GM18526 (cell line): Measurements from ENCODE around the gene GALNTL6.

Source experiments
- POLR2A ChIP-seq: IDR thresholded peaks from 3 replicates; pipeline ENCODE4 v1.6.1; 2011; ENCODE audit not compliant: insufficient read length; ENCODE audit errors: extremely low read depth

Gene GALNTL6

GRCh38 chr4:172125443-172125842, 312.2 kb downstream of the GALNTL6 start:
- no peak for TF ChIP-seq POLR2A

DNA sequence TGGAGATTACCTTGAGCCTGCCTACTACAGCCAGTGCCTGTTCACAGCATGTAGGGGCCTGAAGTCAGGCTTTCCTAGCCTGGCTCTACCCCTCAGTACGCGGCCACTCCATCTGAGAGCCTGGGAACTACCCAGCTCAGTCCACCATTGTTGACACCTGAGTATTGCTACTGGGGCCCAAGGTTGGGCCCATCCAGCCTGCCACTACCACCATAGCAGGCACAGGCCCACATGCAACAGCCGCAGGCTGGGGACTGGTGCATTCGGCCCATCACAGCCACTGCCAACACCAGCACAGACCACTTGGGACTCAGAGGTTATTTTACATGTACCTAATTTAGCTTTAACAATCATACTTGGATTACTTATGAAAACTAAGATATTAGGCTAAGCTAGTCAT, 314.0 kb downstream of the GALNTL6 start:
- no peak for TF ChIP-seq POLR2A

GRCh38 chr4:172129593-172129992, 316.4 kb downstream of the GALNTL6 start:
- TF ChIP-seq POLR2A: no peak

DNA sequence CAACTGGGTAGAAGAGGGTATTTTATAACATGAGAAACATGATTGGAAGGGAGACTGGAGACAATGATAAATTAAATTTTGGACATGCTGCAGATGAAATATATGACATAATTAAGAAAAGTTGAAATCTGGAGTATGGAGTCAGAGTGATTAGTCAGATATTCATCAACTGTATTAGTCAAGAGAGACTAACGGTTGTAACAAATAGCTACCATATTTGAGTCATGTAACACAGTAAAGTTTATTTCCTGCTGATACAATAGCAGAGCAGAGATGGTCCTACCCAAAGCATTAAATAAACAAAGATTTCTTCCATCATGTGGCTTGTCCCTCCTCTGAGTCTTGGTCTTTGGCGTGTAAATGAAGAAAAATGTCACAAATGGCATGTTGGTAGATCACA, 321.3 kb downstream of the GALNTL6 start:
- TF ChIP-seq POLR2A: no peak

- TF ChIP-seq POLR2A: no peak
These were observed 327.8 kb downstream of the GALNTL6 start for GRCh38 chr4:172141025-172141424.

DNA sequence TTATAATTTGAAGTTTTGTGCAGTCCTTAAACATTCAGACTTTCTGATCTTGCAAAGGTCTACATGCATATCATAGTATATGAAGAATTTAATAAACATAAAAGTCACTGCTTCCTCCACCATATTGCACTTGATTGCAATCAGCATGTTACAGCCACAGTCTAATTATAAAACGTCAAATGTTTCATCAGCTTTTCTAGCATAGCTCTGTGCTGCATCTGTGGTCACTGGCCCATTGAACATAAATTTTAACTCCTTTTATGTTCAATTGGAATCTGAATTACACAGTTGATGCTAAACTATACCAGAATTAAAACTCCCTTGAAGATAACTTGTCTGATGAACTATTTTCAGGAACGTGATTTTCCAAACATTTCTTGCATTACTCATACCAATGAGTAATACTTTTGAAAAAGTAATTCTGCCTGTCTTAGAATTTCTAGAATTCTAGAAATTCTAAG, 329.1 kb downstream of the GALNTL6 start:
- no peak for TF ChIP-seq POLR2A

DNA sequence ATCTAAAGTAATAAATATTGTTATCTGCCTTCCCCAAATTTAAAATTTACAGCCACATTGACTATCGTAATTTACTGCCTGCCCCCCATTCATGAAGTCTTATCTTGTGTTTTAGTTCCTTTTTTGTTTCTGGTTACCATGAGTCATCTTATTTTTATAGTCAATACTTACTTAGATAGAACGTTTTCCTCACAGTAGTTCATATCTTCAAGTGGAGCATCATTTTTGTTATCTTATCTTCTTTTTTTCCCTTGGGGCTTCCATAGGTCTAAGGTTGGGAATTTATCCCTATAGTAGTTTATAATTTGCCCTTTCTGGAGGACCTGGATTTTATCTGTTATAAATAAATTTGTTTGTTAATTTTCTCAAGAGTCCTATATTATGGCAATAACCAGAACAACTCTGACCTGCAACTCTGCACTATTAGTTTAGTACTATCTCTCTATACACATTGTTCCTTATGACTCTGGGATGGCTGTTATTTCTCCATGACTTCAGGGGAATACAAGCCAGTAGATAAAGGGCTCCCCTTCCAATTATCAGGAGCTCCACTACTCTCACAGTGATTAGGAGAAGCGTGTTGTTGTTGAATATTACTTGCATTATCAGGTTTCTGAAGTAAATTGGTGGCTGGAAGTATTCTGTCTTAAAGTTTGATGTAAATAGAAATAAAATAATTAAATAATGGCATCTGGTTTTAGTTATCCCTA, 330.6 kb downstream of the GALNTL6 start:
- TF ChIP-seq POLR2A: no peak

DNA sequence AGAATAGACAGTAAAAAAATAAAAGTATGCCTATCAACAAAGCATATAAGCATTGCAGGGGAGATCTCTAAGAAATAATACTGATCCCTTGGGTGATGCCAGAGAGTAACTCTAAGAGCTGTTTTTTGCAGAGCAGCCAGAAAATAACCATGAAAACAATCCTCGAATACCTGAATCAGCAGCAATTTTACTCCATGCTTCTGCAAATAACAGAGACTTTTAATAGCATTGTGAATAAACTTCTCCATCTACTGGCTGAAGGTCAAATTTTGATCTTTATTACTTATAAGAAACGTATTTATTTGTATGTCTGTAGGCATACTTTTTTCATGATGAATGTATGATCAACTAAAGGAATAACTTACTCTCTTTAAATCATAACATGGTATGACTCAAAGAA, 334.5 kb downstream of the GALNTL6 start:
- TF ChIP-seq POLR2A: no peak

DNA sequence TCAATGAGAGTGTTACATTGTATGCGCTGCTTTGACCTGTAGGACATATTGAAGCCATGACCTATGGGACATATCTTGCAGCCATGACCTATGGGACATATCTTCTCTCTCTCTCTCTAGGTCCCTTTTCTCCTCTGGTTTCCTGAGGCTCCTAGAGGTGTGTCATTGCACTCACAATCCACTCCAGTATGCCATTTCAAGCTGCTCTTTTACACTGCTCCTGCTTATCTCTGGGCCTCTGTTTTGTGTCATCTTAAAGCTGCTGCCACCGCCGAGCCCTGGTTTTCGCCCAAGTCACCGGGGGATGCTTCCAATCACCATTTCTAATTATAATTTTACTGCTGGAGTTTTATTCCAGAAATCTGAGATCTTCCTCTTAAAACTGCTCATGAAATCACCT, 336.1 kb downstream of the GALNTL6 start:
- TF ChIP-seq POLR2A: no peak

DNA sequence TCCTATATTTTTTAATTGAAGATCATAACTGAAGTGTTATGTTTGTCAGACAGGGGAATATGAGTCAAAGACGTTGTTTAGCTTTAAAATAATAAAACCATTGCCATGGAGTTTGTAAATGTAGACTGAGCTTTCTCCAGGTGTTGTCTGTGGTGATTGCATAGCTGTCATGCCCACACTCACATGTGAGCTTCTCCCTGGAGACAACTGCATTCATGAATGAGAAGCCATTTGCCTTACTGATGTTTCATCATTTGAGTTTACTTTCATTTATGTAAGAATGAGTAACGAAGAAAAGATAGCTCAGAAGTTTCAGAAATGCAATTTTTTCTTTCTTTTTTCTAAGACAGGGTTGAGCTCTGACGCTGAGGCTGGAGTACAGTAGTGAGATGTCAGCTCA, 339.1 kb downstream of the GALNTL6 start:
- TF ChIP-seq POLR2A: no peak

- TF ChIP-seq POLR2A: no peak
These were observed 340.5 kb downstream of the GALNTL6 start for GRCh38 chr4:172153719-172154118.

DNA sequence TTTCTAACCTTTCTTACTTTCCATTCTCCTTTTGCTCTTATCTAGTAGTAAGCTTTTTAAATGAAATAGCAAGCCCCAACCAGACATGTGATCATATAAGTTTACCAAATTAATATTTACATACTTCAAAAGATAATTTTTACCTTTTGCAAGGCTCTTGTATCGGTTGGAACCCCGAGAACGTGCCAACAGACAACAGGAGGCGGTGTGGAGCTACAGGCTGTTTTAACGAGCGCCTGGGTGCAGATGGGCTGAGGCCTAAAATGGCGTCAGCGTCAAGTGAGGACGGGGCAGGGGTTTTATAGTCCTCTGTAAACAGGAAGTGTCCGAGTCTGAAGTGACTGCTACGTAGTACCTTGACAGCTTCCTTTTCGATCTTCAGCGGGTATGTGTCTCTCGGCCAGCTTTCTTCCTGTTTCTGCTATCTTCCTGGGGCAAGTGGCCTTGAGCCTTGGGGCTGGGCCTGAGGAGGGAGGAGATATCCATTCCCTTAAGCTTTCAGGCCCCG, 342.7 kb downstream of the GALNTL6 start:
- TF ChIP-seq POLR2A: no peak

GRCh38 chr4:172157946-172158345, 344.7 kb downstream of the GALNTL6 start:
- TF ChIP-seq POLR2A: no peak

GRCh38 chr4:172163215-172163614, 350.0 kb downstream of the GALNTL6 start:
- no peak for TF ChIP-seq POLR2A

DNA sequence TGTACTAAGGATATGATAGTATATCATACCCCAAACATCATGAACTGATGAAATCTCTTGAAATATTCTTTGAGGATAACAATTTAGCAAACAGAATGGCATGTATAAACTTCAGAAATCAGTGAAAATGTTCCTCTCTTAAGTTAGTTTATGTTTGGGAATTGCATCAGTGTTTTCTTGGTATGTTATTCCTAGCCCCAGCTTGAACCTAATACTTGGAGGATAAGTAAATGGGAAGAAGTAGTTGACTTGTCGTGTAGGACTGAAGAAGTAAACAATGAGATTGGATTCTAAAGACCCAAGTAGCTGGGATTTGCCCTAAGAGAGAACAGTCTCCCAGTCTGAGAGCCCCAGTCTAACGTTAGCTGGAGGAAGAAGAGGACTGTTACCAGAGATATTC, 355.7 kb downstream of the GALNTL6 start:
- TF ChIP-seq POLR2A: no peak

GRCh38 chr4:172169871-172170270, 356.7 kb downstream of the GALNTL6 start:
- TF ChIP-seq POLR2A: no peak

DNA sequence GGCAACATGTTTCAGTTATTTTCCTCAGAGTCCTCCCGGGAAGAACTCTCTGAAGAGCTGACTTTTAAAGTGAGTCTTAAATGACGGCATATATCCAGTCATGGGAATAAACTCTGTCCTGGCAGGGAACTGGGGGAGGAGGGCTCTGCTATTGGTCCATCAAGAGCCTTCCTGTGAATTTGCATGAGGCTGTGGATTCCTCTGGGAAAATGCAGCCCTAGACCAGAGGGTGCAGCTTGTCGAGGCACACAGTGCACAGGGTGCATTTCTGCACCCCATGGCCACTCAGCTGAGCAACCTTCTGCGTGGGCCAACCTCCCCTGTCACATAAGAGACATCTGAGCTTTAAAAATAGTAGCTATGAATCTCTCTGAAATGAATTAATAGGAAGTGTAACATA, 360.0 kb downstream of the GALNTL6 start:
- no peak for TF ChIP-seq POLR2A

- TF ChIP-seq POLR2A: no peak
These were observed 364.2 kb downstream of the GALNTL6 start for GRCh38 chr4:172177382-172177781.
